GM12891 (cell line): Measurements from ENCODE around the gene MTMR3.

ENCODE experiments used
- POLR2A ChIP-seq: IDR thresholded peaks from 2 replicates; pipeline ENCODE4 v1.6.1; 2011; ENCODE audit warnings: low read depth, low read length, control low read depth
- POLR2AphosphoS5 ChIP-seq: IDR thresholded peaks from 2 replicates; pipeline ENCODE4 v1.6.1; 2011; ENCODE audit warnings: low read depth, low read length, control low read depth
- TAF1 ChIP-seq: IDR thresholded peaks from 2 replicates; pipeline ENCODE4 v1.6.1; 2011; ENCODE audit warnings: low read depth, low read length, control low read depth

DNA sequence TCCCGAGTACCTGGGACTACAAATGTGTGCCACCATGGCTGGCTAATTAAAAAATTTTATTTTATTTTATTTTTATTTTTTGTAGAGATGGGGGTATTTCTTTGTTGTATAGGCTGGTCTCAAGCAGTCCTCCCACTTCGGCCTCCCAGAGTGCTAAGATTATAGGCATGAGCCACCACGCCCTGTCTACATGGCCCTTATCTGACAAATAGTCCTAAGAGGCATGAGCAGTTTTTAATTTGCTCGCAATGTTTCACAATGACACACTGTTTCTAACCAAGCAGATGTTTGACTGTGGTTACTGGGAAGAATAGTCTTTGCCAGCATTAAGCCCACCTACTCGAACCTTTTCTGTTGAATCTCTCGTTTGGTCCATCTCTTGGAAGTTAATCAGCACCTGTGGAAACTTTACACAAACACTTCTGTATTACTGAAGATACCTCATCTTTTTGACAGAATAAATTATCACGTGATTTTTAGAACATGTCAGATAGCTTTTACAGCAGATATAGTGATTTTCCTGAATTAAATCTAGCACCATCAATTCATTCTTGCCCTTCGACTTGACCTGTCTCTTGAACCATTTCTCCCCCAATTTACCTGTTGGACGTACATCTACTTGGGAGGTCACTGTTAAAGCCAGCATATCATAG lies 71.4 kb downstream of the MTMR3 start:
- TF ChIP-seq POLR2AphosphoS5, result no peak
- no peak for TF ChIP-seq TAF1
- TF ChIP-seq POLR2A, result no peak
